Esophagus muscularis mucosa (tissue), 4 donors: ENCODE data around the gene ASF1A. TPM values are rescaled to one million over a fixed set of nuclear protein-coding genes. Genes with fewer than 3 reads are reported as not detected.
"Not testable (repeated sequence)": the region's sequence is repeated elsewhere in the genome, so short reads cannot be mapped to it uniquely, and the experiment has no call there.

Source experiments
- DNase-seq: peaks from one replicate; pipeline ENCODE4 v3.0.0-alpha.2; 2017; ENCODE audit errors: extremely low spot score
- H3K27ac ChIP-seq, 4 donors: fragments of 200-600 bp; sonication (generic); replicated peaks in 1 of 4; 1 replicate in 3 of 4; 2 replicates in 1 of 4; pipeline ENCODE4 v1.5.1; 2016 to 2019; ENCODE audit warnings: mild to moderate bottlenecking in 1 of 4
- H3K27me3 ChIP-seq, 4 donors: fragments of 200-600 bp; sonication (generic); one replicate each; pipeline versions ENCODE4 v1.5.1 to v1.6.0; 2016 to 2019
- H3K36me3 ChIP-seq, 4 donors: fragments of 200-600 bp; sonication (generic); one replicate each; pipeline ENCODE4 v1.5.1; 2016 to 2019
- H3K4me1 ChIP-seq, 4 donors: fragments of 200-600 bp; sonication (generic); one replicate each; pipeline ENCODE4 v1.5.1; 2016 to 2019
- H3K4me3 ChIP-seq, 4 donors: fragments of 200-600 bp; sonication (generic); 1 replicate in 2 of 4; 2 replicates in 2 of 4; pipeline ENCODE4 v1.5.1; 2016 to 2019; ENCODE audit warnings: mild to moderate bottlenecking in 4 of 4, moderate library complexity in 1 of 4
- H3K9me3 ChIP-seq, 4 donors: fragments of 200-600 bp; sonication (generic); 1 replicate in 3 of 4; 2 replicates in 1 of 4; pipeline ENCODE4 v1.5.1; 2016 to 2019
- EP300 ChIP-seq: sonication (generic); formaldehyde crosslinking; IDR thresholded peaks from one replicate; pipeline ENCODE4 v1.6.1; 2017; ENCODE audit warnings: antibody characterized with exemption
- POLR2A ChIP-seq: fragments of 450-650 bp; IDR thresholded peaks from one replicate; pipeline ENCODE4 v1.6.1; 2017; ENCODE audit warnings: antibody characterized with exemption, moderate library complexity, mild to moderate bottlenecking, low read depth
- POLR2AphosphoS5 ChIP-seq, 2 donors: sonication (generic); formaldehyde crosslinking; IDR thresholded peaks; one replicate each; pipeline ENCODE4 v1.6.1; 2017; ENCODE audit warnings: antibody characterized with exemption in 2 of 2
- WGBS: methylation state at CpG from one replicate; pipeline ENCODE4 v1.1.5; 2018; 5-methylcytosine and 5-hydroxymethylcytosine counted together
- intact Hi-C: fragments of 100-400 bp; cut with DNase I; formaldehyde crosslinking; loops from one replicate; pipeline ENCODE4 v1.15.1; 2023
- total RNA-seq, 4 donors: library from RNA; depleted of rRNA; stranded (reverse); fragments of >200 nt; gene quantifications; one replicate each; pipeline versions ENCODE4 v1.1.0 to v1.2.1, GENCODE V29; 2016
- TF ChIP-seq, protein P1 (sequence below), 3 experiments: fragments of 200-600 bp in 2 of 3; fragments of 450-650 bp in 1 of 3; sonication (generic) in 2 of 3; IDR thresholded peaks; one replicate each; pipeline ENCODE4 v1.5.1; 2017 to 2019; ENCODE audit warnings: antibody characterized with exemption in 3 of 3, mild to moderate bottlenecking in 2 of 3, moderate library complexity in 1 of 3

ASF1A gene
- total RNA-seq, 4 donors from 2014 or later, result 6.6 to 13.7 (median 10.9) TPM

GRCh38 chr6:118864341-118865099, 29.4 kb upstream of the ASF1A start:
- TF ChIP-seq, protein P1, sequence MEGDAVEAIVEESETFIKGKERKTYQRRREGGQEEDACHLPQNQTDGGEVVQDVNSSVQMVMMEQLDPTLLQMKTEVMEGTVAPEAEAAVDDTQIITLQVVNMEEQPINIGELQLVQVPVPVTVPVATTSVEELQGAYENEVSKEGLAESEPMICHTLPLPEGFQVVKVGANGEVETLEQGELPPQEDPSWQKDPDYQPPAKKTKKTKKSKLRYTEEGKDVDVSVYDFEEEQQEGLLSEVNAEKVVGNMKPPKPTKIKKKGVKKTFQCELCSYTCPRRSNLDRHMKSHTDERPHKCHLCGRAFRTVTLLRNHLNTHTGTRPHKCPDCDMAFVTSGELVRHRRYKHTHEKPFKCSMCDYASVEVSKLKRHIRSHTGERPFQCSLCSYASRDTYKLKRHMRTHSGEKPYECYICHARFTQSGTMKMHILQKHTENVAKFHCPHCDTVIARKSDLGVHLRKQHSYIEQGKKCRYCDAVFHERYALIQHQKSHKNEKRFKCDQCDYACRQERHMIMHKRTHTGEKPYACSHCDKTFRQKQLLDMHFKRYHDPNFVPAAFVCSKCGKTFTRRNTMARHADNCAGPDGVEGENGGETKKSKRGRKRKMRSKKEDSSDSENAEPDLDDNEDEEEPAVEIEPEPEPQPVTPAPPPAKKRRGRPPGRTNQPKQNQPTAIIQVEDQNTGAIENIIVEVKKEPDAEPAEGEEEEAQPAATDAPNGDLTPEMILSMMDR (IDR thresholded peaks at IDR 0.05), result no peak
- no peak for TF ChIP-seq EP300
- TF ChIP-seq POLR2AphosphoS5 (IDR thresholded peaks at IDR 0.05), result no peak
- intact Hi-C loops, result no loop called here
- no peak for DNase-seq
- no peaks in the 10 kb centered on the region for H3K9me3 ChIP-seq
- H3K36me3 ChIP-seq, result peaks cover 0 to 7% (median 1%) of the 10 kb centered on the region in 4 donors
- H3K27ac ChIP-seq, result no peak overlapping the region
- H3K27me3 ChIP-seq, result no peaks in the 10 kb centered on the region
- peaks cover 13 to 29% (median 16%) of the 10 kb centered on the region in 4 donors for H3K4me1 ChIP-seq
- H3K4me3 ChIP-seq, result no peak overlapping the region
- WGBS, result 42% methylated on average over 6 of the region's 7 CpGs

DNA sequence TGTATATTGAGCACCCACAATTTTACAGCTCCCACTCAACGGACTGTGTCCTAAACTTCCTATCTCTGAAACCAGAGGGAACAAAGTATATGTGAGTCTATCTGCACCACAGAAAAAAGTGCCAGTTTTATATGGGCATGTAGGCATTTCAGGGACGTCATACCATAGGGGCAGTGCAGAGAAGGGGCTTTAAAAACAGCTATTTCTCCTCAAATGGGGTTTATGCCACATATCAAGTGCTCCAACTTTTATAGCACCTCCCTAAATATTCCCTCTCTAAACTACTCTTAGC, 28.9 kb upstream of the ASF1A start:
- DNase-seq, result no peak

GRCh38 chr6:118867181-118867580, 26.8 kb upstream of the ASF1A start:
- over 99% methylated on average over 4 of the region's 4 CpGs for WGBS

More for the DNA sequence above, 28.9 kb upstream of the ASF1A start:
- H3K36me3 ChIP-seq, result peaks cover 0 to 7% (median 1%) of the 10 kb centered on the region in 4 donors
- WGBS, result 52% methylated on average over 2 of the region's 2 CpGs
- H3K4me1 ChIP-seq, result peaks cover 13 to 29% (median 16%) of the 10 kb centered on the region in 4 donors
- TF ChIP-seq POLR2A, result no peak
- no peak for TF ChIP-seq POLR2AphosphoS5 (IDR thresholded peaks at IDR 0.05)
- TF ChIP-seq, protein P1 (IDR thresholded peaks at IDR 0.05), result no peak
- TF ChIP-seq EP300, result no peak
- H3K9me3 ChIP-seq, result no peaks in the 10 kb centered on the region
- H3K27ac ChIP-seq, result no peak overlapping the region
- H3K4me3 ChIP-seq, result no peak overlapping the region
- H3K27me3 ChIP-seq, result no peaks in the 10 kb centered on the region
- intact Hi-C loops, result no loop called here

GRCh38 chr6:118868901-118869300, 25.1 kb upstream of the ASF1A start:
- H3K36me3 ChIP-seq, H3K4me3 ChIP-seq, DNase-seq, H3K9me3 ChIP-seq, H3K27me3 ChIP-seq, intact Hi-C loops, H3K27ac ChIP-seq: not testable (repeated sequence)
- peaks cover 13 to 17% (median 15%) of the 10 kb centered on the region in 4 donors for H3K4me1 ChIP-seq
- WGBS, result 93% methylated on average over 2 of the region's 2 CpGs

More at GRCh38 chr6:118867181-118867580, 26.8 kb upstream of the ASF1A start:
- Histone ChIP-seq H3K4me1 (peaks cover 13 to 18% (median 16%) of the 10 kb centered on the region in 4 donors), H3K36me3 (no peaks in the 10 kb centered on the region), H3K4me3 (no peak overlapping the region), H3K9me3 (no peaks in the 10 kb centered on the region), H3K27me3 (no peaks in the 10 kb centered on the region), H3K27ac (no peak overlapping the region)
- no peak for DNase-seq
- intact Hi-C loops, result no loop called here
- no peak for TF ChIP-seq POLR2AphosphoS5 (IDR thresholded peaks at IDR 0.05)
- TF ChIP-seq EP300, result no peak
- TF ChIP-seq POLR2A, result no peak
- TF ChIP-seq, protein P1 (IDR thresholded peaks at IDR 0.05), result no peak

- no peak overlapping the region for H3K4me3 ChIP-seq
- intact Hi-C loops, result no loop called here
- H3K27me3 ChIP-seq, result no peaks in the 10 kb centered on the region
- H3K36me3 ChIP-seq, result no peaks in the 10 kb centered on the region
- H3K9me3 ChIP-seq, result no peaks in the 10 kb centered on the region
- H3K27ac ChIP-seq, result no peak overlapping the region
- peaks cover 10 to 13% (median 12%) of the 10 kb centered on the region in 4 donors for H3K4me1 ChIP-seq
- DNase-seq, result no peak
- no peak for TF ChIP-seq EP300
- 94% methylated on average over 2 of the region's 2 CpGs for WGBS
These were observed 24.6 kb upstream of the ASF1A start for GRCh38 chr6:118869350-118869749.
